Measurements from ENCODE around the gene PEX16.

Gene PEX16

GRCh38 chr11:45871638-45872037 lies 46.0 kb downstream of the PEX16 start:
- no peak for DNase-seq

DNA sequence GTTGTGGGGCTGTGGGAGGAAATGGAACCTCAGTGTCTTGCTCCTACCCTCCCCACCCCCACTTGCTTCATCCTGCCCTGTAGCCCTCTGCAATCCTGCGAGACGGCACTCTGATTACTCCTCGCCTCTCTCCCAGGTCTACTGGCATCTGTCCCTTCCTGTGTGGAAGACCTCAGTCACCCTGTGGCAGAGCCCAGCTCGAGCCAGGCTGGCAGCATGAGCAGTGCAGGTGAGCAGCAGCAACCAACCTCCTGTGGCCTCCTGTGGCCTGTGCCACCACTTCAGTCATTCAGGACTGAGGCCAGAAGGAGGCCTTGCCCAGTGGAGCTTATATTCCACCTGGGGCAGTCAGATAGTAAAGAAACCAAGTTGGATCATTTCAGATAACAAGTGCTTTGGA lies 47.0 kb downstream of the PEX16 start:
- DNase-seq: no peak

- DNase-seq: no peak
These were observed 48.1 kb downstream of the PEX16 start for GRCh38 chr11:45869551-45869950.

DNA sequence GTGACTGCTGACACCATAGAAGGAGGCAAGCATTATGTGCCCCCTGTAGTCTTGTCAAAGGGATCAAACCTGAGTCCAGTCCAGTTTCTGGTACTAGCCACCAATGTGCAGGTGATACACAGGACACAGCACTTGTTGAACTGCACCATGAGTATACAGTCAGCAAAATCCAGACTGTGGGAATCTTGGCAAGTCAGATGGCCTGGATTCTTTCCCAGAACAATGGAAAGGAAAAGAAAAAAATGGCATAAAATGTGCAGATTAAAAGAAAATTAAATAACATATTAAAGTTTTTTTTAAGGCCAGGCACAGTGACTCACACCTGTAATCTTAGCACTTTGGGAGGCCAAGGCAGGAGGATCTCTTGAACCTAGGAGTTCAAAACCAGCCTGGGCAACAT lies 53.6 kb downstream of the PEX16 start:
- no peak for DNase-seq

GRCh38 chr11:45860764-45861510 lies 56.7 kb downstream of the PEX16 start:
- DNase-seq: no peak

- no peak for DNase-seq
These were observed 57.3 kb downstream of the PEX16 start for GRCh38 chr11:45860348-45860747.
